Choroid plexus epithelial cell (primary cell): Measurements from ENCODE around the gene RAPGEF4.

Experiments used
- DNase-seq: peaks from one replicate; pipeline ENCODE4 v3.0.0-alpha.2; 2010; ENCODE audit warnings: low read depth
- H3K4me3 ChIP-seq: 2 replicates; pipeline ENCODE4 v1.5.1; 2011; ENCODE audit warnings: low read depth, mild to moderate bottlenecking, control low read depth, low read length, moderate library complexity
- TF ChIP-seq, protein P1 (sequence below): conservative IDR thresholded peaks from 2 replicates; pipeline ENCODE4 v1.5.1; 2011; ENCODE audit warnings: low read depth, mild to moderate bottlenecking, control low read depth, inconsistent platforms, low read length, moderate library complexity

Gene RAPGEF4

DNA sequence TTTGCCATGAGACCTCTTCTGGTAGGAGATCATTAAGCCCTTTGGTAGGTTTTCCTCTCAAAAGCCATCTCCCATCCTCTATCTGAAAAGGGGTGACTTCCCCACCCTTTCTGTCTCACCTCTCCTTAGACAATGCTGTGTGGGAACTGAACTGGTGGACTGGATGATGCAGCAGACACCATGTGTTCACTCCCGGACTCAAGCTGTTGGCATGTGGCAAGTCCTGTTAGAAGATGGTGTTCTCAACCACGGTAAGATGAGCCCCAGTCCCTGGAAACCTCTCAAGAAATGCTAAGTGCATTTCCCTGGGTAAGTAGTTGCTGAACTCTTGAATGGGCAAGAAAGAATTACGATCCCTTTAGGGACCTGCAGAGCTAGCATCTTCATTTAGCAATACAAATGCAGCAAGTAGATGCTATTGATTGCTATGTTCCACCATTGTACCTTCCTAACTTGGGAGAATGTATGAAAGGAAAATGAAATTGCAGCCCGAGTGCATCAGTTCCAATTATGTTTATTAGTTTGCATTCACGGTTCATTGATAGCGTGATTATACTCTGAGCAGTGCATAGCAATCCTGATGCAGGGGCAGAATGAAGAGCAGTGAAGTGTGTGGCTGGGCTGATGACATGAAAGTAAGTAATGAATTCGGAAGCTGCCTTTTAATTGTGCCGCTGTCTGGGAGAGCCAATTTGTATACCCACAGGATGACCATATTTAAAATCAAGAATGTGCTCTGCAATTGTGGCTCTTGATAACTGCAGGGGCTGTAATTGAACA is 230.0 kb downstream of the RAPGEF4 start:
- TF ChIP-seq, protein P1, sequence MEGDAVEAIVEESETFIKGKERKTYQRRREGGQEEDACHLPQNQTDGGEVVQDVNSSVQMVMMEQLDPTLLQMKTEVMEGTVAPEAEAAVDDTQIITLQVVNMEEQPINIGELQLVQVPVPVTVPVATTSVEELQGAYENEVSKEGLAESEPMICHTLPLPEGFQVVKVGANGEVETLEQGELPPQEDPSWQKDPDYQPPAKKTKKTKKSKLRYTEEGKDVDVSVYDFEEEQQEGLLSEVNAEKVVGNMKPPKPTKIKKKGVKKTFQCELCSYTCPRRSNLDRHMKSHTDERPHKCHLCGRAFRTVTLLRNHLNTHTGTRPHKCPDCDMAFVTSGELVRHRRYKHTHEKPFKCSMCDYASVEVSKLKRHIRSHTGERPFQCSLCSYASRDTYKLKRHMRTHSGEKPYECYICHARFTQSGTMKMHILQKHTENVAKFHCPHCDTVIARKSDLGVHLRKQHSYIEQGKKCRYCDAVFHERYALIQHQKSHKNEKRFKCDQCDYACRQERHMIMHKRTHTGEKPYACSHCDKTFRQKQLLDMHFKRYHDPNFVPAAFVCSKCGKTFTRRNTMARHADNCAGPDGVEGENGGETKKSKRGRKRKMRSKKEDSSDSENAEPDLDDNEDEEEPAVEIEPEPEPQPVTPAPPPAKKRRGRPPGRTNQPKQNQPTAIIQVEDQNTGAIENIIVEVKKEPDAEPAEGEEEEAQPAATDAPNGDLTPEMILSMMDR: no peak
- H3K4me3 ChIP-seq: no peak overlapping the region
- DNase-seq: no peak

GRCh38 chr2:172967036-172967982 is 231.7 kb downstream of the RAPGEF4 start:
- TF ChIP-seq, protein P1: no peak
- no peak for DNase-seq
- no peak overlapping the region for H3K4me3 ChIP-seq

GRCh38 chr2:172968061-172968469 is 232.4 kb downstream of the RAPGEF4 start:
- TF ChIP-seq, protein P1: no peak
- peak; percentile 94 for DNase-seq
- H3K4me3 ChIP-seq: no peak overlapping the region

DNA sequence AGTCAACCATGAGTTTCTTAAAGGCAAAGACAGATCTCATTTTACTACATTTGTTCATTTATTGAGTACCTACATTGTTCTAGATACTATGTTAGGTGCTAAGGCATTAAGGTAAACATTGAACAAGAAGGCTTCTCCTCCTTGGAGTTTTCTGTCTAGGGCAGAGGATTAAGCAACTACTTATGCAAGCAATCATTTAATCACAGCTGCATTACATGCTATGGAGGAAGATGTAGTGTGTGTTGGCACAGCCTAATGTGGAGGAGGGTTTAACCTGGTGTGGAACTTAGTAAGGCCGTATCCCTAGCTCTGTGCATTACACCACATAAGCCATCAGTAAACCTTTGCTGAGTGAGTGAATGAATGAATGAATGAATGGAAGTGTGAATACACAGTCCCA is 233.5 kb downstream of the RAPGEF4 start:
- TF ChIP-seq, protein P1: no peak
- no peak for DNase-seq
- no peak overlapping the region for H3K4me3 ChIP-seq

- TF ChIP-seq, protein P1: no peak
- no peak for DNase-seq
- no peak overlapping the region for H3K4me3 ChIP-seq
Observed at GRCh38 chr2:172969609-172970008, 234.0 kb downstream of the RAPGEF4 start.

GRCh38 chr2:172970660-172971059 is 235.0 kb downstream of the RAPGEF4 start:
- no peak overlapping the region for H3K4me3 ChIP-seq
- no peak for DNase-seq
- TF ChIP-seq, protein P1: no peak
